GM12891 (cell line): ENCODE measurements around the gene TTC27.
"Not testable (repeated sequence)": the region's sequence is repeated elsewhere in the genome, so short reads cannot be mapped to it uniquely, and the experiment has no call there.

Source experiments
- DNase-seq: peaks from one replicate; pipeline ENCODE4 v3.0.0; 2011; ENCODE audit warnings: low spot score; ENCODE audit not compliant: insufficient read length
- FAIRE-seq: peaks from 2 replicates; lab custom pipeline; 2011; peaks lifted over from hg19 to GRCh38; lab: Jason Lieb, UNC
- PAX5 ChIP-seq: IDR thresholded peaks from 2 replicates; pipeline ENCODE4 v1.6.1; 2011; ENCODE audit warnings: low read length, moderate library complexity, mild to moderate bottlenecking; ENCODE audit not compliant: insufficient read depth, severe bottlenecking
- POLR2A ChIP-seq: IDR thresholded peaks from 2 replicates; pipeline ENCODE4 v1.6.1; 2011; ENCODE audit warnings: low read depth, low read length, control low read depth
- POLR2AphosphoS5 ChIP-seq: IDR thresholded peaks from 2 replicates; pipeline ENCODE4 v1.6.1; 2011; ENCODE audit warnings: low read depth, low read length, control low read depth
- POU2F2 ChIP-seq: IDR thresholded peaks from 2 replicates; pipeline ENCODE4 v1.6.1; 2011; ENCODE audit warnings: low read depth, mild to moderate bottlenecking, control low read depth, low read length, moderate library complexity
- SPI1 ChIP-seq: IDR thresholded peaks from 2 replicates; pipeline ENCODE4 v1.6.1; 2011; ENCODE audit warnings: low read depth, low read length, control low read depth
- TAF1 ChIP-seq: IDR thresholded peaks from 2 replicates; pipeline ENCODE4 v1.6.1; 2011; ENCODE audit warnings: low read depth, low read length, control low read depth

TTC27 gene

GRCh38 chr2:32715391-32715841, 87.6 kb downstream of the TTC27 start:
- FAIRE-seq (peak; percentile 74), DNase-seq (no peak)
- TF ChIP-seq POLR2A (no peak), POLR2AphosphoS5 (no peak), POU2F2 (peak; percentile 56; the same call in 1 of the 2 replicates)

- TF ChIP-seq POU2F2: no peak
- no peak for TF ChIP-seq POLR2A
- TF ChIP-seq TAF1: no peak
- TF ChIP-seq POLR2AphosphoS5: no peak
- FAIRE-seq: no peak
- DNase-seq: no peak
Observed at GRCh38 chr2:32715981-32716380, 88.1 kb downstream of the TTC27 start.

GRCh38 chr2:32716598-32716997, 88.7 kb downstream of the TTC27 start:
- FAIRE-seq (no peak), DNase-seq (no peak)
- TF ChIP-seq SPI1 (no peak), POLR2A (no peak), TAF1 (no peak)

- no peak for FAIRE-seq
- no peak for DNase-seq
- no peak for TF ChIP-seq PAX5
Observed at GRCh38 chr2:32718752-32719151, 90.9 kb downstream of the TTC27 start.

GRCh38 chr2:32719430-32719829, 91.6 kb downstream of the TTC27 start:
- DNase-seq (no peak), FAIRE-seq (no peak)
- no peak for TF ChIP-seq TAF1
- no peak for TF ChIP-seq PAX5
- no peak for TF ChIP-seq POU2F2
- TF ChIP-seq POLR2AphosphoS5: no peak
- TF ChIP-seq SPI1: no peak
- no peak for TF ChIP-seq POLR2A

GRCh38 chr2:32719933-32720716, 92.3 kb downstream of the TTC27 start:
- TF ChIP-seq POU2F2 (no peak), TAF1 (no peak), PAX5 (no peak), POLR2AphosphoS5 (no peak), SPI1 (no peak), POLR2A (no peak)
- no peak for DNase-seq
- no peak for FAIRE-seq

- no peak for DNase-seq
- FAIRE-seq: no peak
- no peak for TF ChIP-seq POLR2A
- TF ChIP-seq SPI1: no peak
- TF ChIP-seq POU2F2: no peak
- TF ChIP-seq PAX5: no peak
- no peak for TF ChIP-seq TAF1
- TF ChIP-seq POLR2AphosphoS5: no peak
Observed at GRCh38 chr2:32720771-32721170, 92.9 kb downstream of the TTC27 start.

- TF ChIP-seq TAF1 (no peak), SPI1 (no peak), POU2F2 (no peak), POLR2A (no peak), PAX5 (no peak), POLR2AphosphoS5 (no peak)
- no peak for FAIRE-seq
- no peak for DNase-seq
Observed at GRCh38 chr2:32721376-32721775, 93.5 kb downstream of the TTC27 start.

GRCh38 chr2:32723467-32724079, 95.7 kb downstream of the TTC27 start:
- DNase-seq: no peak

GRCh38 chr2:32726678-32727077, 98.8 kb downstream of the TTC27 start:
- FAIRE-seq, DNase-seq: not testable (repeated sequence)

More at GRCh38 chr2:32723467-32724079, 95.7 kb downstream of the TTC27 start:
- no peak for FAIRE-seq
- TF ChIP-seq SPI1 (no peak), TAF1 (no peak), POLR2AphosphoS5 (no peak), POLR2A (no peak), POU2F2 (no peak), PAX5 (no peak)
